Retinal pigment epithelial cell (primary cell): ENCODE data around the gene TBC1D24.

Source experiments
- DNase-seq: peaks from one replicate; pipeline ENCODE4 v3.0.0-alpha.2; 2010; ENCODE audit warnings: low read depth
- H3K4me3 ChIP-seq: 2 replicates; pipeline ENCODE4 v1.5.1; 2011; ENCODE audit warnings: mild to moderate bottlenecking, low read length, control low read depth, moderate library complexity
- CTCF ChIP-seq: conservative IDR thresholded peaks from 2 replicates; pipeline ENCODE4 v1.5.1; 2011; ENCODE audit warnings: low read depth, low read length, control low read depth, inconsistent platforms

The TBC1D24 gene

GRCh38 chr16:2514333-2515179 is 39.6 kb downstream of the TBC1D24 start:
- peak overlapping the region; percentile 91 for H3K4me3 ChIP-seq
- TF ChIP-seq CTCF, result no peak
- DNase-seq, result no peak

GRCh38 chr16:2515180-2515851 is 40.4 kb downstream of the TBC1D24 start:
- H3K4me3 ChIP-seq, result peak overlapping the region; percentile 91
- DNase-seq, result no peak
- no peak for TF ChIP-seq CTCF

- peak overlapping the region; percentile 24 for H3K4me3 ChIP-seq
- TF ChIP-seq CTCF, result no peak
- no peak for DNase-seq
These were observed 41.7 kb downstream of the TBC1D24 start for GRCh38 chr16:2516391-2517240.

GRCh38 chr16:2517954-2518605 is 43.2 kb downstream of the TBC1D24 start:
- H3K4me3 ChIP-seq, result no peak overlapping the region
- TF ChIP-seq CTCF, result no peak
- no peak for DNase-seq

GRCh38 chr16:2518823-2519710 is 44.1 kb downstream of the TBC1D24 start:
- no peak for TF ChIP-seq CTCF
- no peak overlapping the region for H3K4me3 ChIP-seq
- DNase-seq, result no peak

GRCh38 chr16:2519711-2520080 is 44.8 kb downstream of the TBC1D24 start:
- no peak overlapping the region for H3K4me3 ChIP-seq

More at GRCh38 chr16:2519711-2520080, 44.8 kb downstream of the TBC1D24 start:
- no peak for DNase-seq
- TF ChIP-seq CTCF, result no peak
